ENCODE results near the gene CAPN10.
A peak's percentile ranks its signal among the peaks of the same experiment; 100 is the strongest.

CAPN10 gene

DNA sequence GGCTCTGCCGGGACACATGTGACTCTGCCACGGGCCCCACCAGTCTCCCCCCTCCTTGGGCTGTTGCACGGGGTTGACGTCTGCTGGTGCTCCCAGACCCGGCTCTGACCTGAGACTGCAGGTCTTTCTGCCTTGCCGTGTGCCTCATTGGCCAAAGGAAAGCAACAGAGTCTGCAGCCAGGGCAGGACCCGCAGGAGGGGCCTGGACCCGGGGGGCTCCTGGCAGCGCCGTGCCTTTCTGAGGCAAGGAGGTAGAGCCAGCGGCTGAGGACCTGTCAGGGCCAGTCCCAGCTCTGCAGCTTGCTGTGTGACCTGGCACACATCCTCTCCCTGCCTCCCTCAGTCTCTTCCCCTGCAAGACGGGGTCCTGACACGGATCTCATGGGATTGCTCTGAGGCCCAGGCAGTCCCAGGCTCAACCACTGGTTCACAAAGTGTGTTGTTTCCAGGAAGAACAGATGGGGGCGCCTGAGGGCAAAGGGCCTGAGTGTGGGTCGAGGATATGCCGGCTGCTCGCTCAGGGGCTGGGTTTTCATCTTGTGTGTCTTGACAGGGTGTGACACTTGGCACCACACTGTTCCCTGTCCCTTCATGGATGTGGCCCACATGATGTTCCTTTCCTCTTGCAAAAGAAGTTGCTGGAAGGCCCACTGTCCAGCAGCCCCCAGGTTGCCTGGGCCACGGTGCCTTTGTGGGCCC is 9.0 kb downstream of the CAPN10 start:
- no peak for TF ChIP-seq CEBPB (IDR thresholded peaks at IDR 0.05)
- peak; percentile 29; the same call in 1 of the 2 replicates for TF ChIP-seq RAD21 (IDR thresholded peaks at IDR 0.05; ENCODE audit: low read depth)

DNA sequence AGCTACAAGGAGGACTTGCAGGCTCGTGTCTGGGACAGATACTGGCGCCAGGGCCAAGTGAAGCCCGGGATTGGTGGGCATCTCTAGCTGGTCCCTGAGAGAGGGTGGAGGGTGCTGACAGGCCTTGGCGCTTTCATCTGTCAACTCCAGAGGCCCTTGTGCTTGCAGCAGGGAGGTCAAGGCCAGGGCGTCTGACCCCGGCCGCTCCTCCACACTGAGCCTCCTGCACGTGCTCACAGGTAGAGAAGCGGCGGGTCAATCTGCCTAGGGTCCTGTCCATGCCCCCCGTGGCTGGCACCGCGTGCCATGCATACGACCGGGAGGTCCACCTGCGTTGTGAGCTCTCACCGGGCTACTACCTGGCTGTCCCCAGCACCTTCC is 9.5 kb downstream of the CAPN10 start:
- no peak for TF ChIP-seq TAF1 (IDR thresholded peaks at IDR 0.05; ENCODE audit: low read depth)
- no peak for TF ChIP-seq FOXM1 (IDR thresholded peaks at IDR 0.05; ENCODE audit: borderline replicate concordance, low read depth)
- no peak for TF ChIP-seq REST (IDR thresholded peaks at IDR 0.05; ENCODE audit: low read depth)
- TF ChIP-seq CREB1 (IDR thresholded peaks at IDR 0.05; ENCODE audit: low read depth), result no peak
- TF ChIP-seq, protein P1, sequence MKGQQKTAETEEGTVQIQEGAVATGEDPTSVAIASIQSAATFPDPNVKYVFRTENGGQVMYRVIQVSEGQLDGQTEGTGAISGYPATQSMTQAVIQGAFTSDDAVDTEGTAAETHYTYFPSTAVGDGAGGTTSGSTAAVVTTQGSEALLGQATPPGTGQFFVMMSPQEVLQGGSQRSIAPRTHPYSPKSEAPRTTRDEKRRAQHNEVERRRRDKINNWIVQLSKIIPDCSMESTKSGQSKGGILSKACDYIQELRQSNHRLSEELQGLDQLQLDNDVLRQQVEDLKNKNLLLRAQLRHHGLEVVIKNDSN (IDR thresholded peaks at IDR 0.05), result no peak
- TF ChIP-seq, protein P2, sequence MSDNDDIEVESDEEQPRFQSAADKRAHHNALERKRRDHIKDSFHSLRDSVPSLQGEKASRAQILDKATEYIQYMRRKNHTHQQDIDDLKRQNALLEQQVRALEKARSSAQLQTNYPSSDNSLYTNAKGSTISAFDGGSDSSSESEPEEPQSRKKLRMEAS (IDR thresholded peaks at IDR 0.05), result no peak
- no peak for TF ChIP-seq YY1 (IDR thresholded peaks at IDR 0.05; ENCODE audit: low read depth)

DNA sequence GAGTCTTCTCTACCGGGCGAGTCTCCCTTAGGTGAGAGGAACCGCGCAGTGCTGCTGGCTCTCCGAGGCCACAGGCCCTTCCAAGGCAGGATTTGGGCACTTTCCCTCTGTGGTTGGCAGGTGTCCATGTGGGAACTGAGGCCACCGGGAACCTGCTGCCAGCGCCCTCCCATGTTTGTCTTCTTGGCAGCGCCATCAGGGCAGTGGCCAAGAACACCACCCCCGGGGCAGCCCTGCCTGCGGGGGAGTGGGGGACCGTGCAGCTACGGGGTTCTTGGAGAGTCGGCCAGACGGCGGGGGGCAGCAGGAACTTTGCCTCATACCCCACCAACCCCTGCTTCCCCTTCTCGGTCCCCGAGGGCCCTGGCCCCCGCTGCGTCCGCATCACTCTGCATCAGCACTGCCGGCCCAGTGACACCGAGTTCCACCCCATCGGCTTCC is 10.0 kb downstream of the CAPN10 start:
- no peak for TF ChIP-seq TCF12 (IDR thresholded peaks at IDR 0.05; ENCODE audit: low read depth)
- no peak for TF ChIP-seq CREB1 (IDR thresholded peaks at IDR 0.05; ENCODE audit: low read depth)
- TF ChIP-seq TAF1 (IDR thresholded peaks at IDR 0.05; ENCODE audit: low read depth), result no peak
- TF ChIP-seq NFIC (IDR thresholded peaks at IDR 0.05), result no peak
- TF ChIP-seq REST (IDR thresholded peaks at IDR 0.05; ENCODE audit: low read depth), result no peak
- TF ChIP-seq EGR1 (IDR thresholded peaks at IDR 0.05), result no peak
- no peak for TF ChIP-seq EP300 (IDR thresholded peaks at IDR 0.05; ENCODE audit: borderline replicate concordance)

DNA sequence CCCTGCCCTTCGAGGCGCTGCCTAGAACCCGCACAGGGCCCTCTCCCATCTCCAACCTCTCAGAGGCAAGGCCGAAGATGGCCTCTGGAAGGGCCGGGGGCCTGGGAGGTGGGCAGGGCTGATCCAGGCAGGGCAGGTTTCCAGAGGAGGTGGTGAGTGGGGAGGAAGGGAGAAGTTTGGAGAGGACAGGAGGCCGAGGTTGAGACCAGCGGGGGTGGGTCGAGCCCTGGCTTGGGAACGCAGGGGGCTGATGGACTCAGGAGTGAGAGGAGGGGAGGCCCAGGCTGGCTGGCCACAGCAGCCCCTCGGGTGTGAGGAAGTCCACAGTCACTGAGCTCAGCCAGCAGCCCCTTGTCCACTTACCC is 10.5 kb downstream of the CAPN10 start:
- TF ChIP-seq EGR1 (IDR thresholded peaks at IDR 0.05), result no peak
- TF ChIP-seq, protein P2 (IDR thresholded peaks at IDR 0.05), result no peak
- TF ChIP-seq TEAD4 (IDR thresholded peaks at IDR 0.05), result no peak
- TF ChIP-seq REST (IDR thresholded peaks at IDR 0.05; ENCODE audit: low read depth), result no peak
- no peak for TF ChIP-seq FOXM1 (IDR thresholded peaks at IDR 0.05; ENCODE audit: borderline replicate concordance, low read depth)
- TF ChIP-seq YY1 (IDR thresholded peaks at IDR 0.05; ENCODE audit: low read depth), result no peak
- no peak for TF ChIP-seq CEBPB (IDR thresholded peaks at IDR 0.05)
- TF ChIP-seq, protein P1 (IDR thresholded peaks at IDR 0.05), result no peak
- no peak for TF ChIP-seq CREB1 (IDR thresholded peaks at IDR 0.05; ENCODE audit: low read depth)
- no peak for TF ChIP-seq NFIC (IDR thresholded peaks at IDR 0.05)

DNA sequence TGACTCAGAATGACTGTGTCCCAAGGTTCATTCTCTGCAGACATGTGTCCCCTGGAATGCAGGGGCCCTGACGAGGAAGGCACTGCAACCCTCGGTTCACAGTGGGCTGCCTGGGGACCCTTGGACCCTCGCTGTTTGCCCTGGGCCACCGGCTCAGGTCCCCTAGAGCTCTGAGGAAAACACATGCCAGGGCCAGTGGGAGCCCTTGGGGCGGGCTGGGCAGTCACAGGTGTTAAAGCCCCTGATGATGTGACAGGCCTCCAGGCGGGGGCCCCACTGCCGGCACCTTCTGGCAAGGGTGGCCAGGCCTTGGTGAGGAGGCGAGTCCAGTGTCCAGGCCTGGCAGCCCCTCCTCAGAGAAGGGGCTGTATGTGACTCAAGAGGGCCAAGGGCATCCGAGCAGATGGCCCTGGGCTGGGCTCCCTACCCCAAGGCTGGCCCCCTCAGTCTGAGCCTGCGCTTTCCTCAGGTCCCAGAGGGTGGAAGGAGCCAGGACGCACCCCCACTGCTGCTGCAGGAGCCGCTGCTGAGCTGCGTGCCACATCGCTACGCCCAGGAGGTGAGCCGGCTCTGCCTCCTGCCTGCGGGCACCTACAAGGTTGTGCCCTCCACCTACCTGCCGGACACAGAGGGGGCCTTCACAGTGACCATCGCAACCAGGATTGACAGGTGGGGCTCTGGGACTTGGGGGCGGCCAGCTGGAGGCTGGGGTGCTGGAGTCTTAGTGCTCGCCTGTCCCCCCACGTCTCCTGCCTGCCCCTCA is 11.1 kb downstream of the CAPN10 start:
- TF ChIP-seq EP300 (IDR thresholded peaks at IDR 0.05; ENCODE audit: borderline replicate concordance), result no peak
- TF ChIP-seq YY1 (IDR thresholded peaks at IDR 0.05; ENCODE audit: low read depth), result no peak

Measured in Ishikawa (cell line).